HuH-7 (cell line): ENCODE data around the gene C4orf50.
"Not testable (repeated sequence)": the region's sequence is repeated elsewhere in the genome, so short reads cannot be mapped to it uniquely, and the experiment has no call there.

Experiments used
- DNase-seq: peaks from one replicate; pipeline ENCODE4 v3.0.0; 2011; ENCODE audit warnings: low spot score

The C4orf50 gene

DNA sequence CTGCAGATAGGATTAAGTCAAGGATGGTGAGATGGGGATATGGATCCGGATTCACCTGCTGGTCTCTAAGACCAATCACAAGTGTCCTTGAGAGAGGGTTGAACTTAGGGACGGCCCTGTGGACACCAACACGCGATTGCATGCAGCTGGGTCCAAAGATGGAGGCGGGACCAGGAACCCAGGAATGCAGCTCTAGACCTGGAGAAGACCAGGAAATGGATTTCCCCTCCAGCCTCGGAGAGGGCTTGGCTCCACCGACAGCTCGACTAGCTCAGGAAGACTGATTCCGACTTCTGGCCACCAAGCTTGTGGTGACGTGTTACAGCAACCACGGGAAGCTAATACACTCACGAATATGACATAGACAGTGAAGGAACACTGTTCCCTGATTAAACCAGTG, 4.7 kb downstream of the C4orf50 start:
- DNase-seq = no peak

DNA sequence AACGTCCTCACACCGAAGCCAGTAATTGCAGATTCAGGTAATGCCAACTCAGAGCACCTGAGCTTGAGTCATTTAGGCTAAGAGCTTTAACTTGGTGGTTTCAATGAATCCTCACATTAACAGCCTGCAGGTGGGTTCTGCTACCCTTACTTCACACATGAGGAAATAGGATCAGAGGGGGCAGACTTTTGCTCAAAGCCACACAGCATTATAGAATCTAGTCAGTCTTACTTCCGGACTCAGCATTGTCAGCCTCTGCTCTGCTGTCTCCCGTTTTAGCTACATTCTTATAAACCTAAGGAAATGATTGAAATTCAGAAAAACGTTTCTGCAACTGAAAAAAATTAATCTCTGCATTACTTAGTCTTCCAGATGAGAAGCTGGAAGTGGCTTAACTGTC, 6.0 kb downstream of the C4orf50 start:
- DNase-seq = no peak

DNA sequence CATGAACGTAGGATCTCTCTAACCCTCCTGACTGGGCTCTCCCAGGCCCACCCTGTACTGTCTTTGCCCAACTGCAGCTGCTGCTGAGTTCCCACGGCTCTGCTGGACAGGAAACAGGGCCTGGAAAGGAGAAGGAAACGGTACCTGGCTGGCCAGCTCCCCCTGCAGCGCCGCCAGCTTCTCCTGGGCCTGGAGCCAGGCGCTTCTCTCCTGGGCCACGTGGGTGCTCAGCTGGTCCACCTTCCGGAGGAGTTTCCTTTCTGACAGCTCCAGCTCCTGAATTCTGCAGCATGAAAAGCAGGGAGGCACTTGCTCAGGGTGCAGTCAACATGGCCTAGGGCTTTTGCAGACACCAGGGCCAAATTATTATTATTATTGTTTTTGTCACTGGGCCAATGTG, 6.5 kb downstream of the C4orf50 start:
- DNase-seq = no peak

DNA sequence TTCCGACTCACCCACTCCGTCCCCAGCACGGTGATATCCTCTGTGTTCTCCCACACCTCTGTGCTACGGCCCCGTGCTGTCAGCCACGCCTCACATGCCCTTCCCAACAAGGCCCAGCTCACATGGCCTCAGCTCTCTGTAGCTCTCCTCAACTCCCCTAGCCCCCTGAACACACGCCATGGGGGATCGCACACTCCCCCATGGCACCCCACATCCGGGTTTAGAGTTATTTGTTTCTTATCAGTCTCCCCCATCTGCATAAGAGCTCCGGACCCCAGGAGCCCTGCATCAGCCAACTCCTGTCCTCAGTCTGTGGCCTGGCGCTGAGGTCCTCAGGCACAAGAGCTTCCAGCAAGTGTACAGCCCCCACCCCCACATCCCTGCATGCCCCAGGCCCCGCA, 7.0 kb downstream of the C4orf50 start:
- no peak for DNase-seq

DNA sequence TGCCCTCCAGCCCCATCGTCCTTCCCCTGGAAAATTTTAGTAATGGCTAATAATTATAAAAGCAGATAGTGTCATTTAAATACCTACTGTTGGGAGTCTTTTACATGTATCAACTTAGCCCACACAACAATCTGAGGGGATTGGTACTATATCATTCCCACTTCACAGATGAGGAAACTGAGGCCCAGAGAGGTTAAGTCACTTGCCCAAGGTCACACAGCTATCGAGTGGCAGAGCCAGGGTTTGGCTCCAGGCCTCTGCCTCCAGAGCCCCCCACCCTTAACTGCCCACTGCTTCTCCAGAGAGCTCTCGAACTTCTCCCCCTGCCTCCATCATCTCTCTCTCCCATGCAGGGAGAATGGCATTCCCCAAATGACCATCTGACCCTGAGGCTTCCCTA, 7.4 kb downstream of the C4orf50 start:
- no peak for DNase-seq

DNA sequence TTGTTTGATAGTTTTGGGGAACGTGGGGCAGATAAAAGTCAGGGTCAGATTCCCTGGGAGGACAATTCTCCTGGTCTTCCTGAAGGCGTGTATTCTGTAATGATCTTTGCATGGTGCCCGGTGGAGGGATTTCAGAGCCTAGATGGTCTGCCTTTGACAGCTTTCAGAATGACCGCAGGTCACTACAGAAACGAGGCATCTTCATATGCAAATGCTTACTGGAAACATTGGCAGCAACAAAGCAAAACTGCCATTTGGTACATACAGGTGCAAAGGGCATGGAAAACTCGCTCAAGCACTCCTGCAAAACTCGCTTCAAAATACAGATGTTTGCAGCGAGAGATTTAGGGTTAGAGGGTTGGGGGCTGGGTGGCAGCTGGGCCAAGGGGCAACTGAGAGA, 8.8 kb downstream of the C4orf50 start:
- DNase-seq = no peak

DNA sequence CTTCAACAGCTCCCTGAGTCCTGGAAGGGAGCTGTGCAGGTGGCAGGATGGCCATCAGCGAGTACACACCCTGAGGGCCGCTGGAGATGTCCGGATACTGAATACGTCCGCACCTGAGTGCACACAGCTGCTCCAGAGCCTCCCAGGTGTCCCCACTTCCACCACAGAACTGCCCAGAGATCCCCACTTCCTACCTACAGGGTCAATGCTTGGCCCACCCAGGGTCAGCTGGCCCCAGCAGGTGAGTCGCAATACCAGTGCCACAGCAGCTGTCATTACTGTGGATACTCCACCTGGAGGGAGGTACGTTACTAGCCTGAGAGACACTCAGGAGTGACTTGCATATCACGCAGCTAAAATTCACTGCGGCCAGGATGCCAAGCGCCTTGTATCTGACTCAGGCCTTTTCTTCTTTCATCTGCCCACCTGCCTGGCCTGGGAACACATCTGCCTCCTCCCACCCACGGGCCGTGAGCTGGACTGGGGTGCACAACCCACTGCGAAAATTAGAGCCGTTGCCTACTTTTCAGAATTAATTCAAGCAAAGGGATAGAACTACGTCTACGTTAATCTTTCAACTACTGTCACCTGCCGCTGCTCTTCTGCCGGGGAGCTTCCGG, 9.4 kb downstream of the C4orf50 start:
- DNase-seq = no peak

DNA sequence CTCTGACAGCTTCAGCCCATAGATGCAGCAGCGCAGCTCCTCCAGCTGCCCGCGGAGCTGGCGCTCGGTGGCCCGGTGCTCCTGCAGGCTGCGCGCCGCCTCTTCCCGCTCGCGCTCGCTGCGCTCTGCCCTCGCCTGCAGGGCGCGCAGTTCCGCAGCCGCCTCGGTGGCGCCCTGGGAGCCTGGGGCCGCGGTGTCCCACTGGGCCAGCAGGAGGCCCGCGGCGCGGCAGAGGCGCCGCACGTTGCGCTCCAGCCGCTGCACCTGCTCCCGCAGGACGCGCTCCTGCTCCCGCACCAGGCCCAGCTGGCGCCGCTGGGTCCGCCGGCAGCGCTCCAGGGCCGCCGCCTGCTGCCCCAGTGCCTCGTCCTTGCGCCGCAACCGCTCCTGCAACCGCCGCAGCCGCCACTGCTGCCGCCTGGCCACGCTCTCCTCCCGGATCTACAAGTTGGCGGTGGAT, 10.1 kb downstream of the C4orf50 start:
- no peak for DNase-seq

DNA sequence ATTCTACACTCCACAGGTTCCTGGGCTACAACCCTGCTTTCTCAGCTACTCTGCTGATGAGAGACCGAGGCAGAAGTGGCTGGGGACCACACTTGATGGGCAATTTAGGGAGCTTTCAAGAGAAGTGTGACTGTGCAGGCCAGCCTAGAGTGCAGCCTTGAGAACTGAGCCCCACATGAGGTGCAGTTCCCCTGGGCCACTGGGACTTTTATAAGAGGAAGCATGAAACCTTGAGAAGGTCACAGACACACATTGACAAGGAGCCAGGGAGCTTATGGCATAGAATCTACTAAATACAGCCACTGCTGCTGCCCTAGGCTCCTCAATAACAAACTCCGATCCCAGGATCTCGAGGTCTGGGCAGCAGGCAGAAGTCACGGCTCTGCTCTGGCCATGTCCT, 13.1 kb downstream of the C4orf50 start:
- DNase-seq = no peak

DNA sequence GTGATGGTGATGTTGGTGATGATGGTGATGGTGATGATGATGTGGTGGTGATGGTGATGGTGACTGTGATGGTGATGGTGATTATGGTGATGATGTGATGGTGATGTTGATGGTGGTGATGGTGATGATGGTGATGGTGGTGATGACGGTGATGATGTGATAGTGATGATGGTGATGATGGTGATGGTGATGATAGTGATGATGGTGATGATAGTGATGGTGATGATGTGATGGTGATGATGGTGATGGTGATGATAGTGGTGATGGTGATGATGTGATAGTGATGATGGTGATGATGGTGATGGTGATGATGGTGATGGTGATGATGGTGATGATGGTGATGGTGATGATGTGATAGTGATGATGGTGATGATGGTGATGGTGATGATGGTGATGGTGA, 14.7 kb downstream of the C4orf50 start:
- DNase-seq = not testable (repeated sequence)

DNA sequence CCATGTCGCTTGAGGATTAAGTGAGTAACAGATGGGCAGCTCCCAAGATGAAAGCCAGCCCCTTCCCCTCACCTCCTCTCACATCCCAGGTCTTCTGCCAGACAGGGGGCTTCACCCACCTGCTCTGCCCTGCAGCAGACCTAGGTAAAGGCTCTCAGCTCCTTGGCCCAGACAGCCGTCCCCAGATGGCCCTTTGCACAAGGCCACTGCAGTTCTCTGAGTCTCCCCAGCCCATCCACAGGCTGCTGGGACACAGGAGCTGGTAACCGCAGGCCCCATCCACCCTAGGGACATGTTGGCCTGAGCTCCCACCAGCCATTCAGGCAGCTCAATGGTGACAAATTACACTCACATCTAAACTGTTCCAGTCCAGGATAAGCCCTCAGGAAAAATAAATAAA, 15.3 kb downstream of the C4orf50 start:
- DNase-seq = no peak

DNA sequence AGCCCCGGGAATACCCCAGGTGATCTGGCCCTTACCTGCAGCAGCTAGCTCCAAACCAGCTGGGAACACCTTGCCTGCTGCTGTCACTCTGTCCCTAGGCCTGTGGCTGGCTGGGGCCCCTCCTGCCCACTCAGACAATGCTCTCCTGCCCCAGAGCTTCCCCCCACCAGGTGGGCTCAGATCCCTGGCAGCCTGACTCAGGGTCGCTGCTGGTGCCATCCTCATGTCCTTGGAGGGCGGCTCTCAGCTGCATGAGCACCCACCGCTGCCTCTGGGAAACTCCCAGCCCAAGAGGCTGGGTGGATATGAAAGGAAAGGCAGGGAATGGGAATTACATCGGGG, 15.8 kb downstream of the C4orf50 start:
- DNase-seq = no peak

DNA sequence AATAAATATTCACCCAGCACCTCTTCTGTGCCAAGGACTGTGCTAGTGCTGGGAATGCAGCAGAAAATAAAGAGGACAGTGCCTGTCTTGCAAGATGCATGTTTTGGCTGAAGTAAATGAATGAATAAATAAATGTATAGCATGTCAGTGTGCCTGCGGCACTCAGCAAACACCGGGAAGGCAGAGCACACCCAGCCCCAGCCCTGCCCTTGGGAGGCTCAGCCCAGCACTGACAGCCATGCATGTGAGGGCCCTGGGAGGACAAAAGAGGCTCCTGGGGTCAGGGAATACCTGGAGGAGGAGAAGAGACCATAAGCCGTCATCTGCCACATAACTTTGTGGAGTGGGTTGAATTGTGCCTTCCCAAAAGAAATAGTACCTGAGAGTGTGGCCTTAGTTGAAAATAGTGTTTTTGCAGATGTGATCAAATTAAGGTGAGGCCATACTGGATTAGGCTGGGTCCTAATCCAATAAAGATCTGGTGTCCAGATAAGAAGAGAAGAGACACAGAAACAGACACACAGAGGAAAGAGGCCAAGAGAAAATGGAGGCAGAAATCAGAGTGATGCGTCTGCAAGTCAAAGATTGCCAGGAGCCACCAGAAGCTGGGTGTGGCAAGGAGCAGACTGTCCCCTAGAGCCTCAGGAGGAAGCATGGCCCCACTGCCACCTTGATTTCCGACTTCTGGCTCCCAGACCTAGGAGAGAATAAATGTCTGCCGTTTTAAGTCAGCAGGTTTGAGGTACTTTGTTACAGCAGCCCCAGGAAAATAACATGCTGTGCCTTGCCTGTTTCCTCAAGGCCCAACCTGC, 16.3 kb downstream of the C4orf50 start:
- no peak for DNase-seq

DNA sequence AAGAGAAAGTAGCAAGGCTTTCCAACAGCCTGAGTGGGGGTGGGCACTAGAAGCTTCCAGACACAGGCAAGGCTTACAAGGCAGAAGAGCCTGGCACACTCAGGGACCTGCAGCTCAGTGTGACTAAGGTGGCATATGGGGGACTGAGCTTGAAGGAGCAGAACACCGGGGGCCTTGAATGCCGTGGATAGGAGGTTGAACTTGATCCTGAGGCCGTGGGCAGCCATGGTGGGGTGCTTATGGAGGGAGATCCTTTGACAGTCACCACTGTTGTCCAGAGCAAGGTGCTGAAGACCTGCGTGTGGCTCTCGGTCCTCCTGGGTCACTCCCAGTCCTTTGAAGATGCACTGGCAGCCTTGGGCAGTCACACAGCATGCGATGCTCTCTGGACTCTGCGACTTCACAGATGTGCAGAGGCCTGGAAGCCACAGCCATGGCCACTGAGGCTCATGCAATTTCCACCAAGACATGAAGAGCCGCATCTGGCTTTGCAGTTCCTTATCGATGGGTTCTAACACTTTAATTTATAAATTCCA, 18.3 kb downstream of the C4orf50 start:
- DNase-seq = no peak

DNA sequence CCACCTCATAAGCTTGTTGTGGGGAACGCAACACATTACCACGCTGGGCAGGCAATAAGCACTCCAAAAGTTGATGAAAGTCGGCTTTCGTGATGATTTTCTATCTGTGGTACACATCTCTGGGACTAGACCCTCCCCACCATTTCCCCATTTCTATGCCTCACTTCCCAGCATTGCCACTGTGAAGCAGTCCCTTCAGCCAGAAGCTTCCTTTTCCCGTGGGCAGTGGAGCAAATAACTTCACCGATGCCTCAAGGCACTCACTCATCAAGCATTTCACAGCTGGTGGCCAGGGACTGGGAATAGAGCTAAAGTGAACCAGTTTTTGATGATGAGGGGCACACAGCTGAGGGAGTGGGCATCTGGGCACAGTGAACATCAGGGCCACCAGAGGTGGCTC, 18.9 kb downstream of the C4orf50 start:
- no peak for DNase-seq

DNA sequence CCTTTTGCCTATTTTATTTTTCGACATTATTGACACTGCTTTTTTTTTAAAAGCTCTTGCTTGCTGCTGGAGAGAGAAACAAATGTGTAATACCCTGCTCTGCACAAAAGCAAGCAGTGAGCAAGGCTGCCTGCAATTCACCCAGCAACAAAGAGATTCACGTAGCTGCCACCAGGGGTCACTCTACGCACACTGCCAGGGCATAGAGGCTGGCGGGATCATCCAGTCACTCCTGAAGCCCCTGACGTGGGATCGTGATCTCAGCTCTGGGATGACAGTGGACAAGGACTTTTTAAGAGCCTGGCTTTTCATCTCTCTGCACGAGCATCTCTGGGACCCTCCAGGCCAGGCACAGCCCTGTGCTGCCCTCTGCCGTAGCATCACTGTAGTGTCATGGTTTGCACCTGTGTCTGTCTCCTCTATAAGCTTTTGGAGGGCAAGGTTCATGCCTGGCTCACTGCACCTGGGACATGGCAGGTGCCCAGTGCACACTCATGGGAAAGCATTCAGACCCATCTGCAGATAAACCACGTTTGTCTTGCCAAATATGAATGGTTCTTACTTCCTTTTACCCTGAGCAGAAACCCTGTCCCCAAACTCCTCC, 19.8 kb downstream of the C4orf50 start:
- peak; percentile 81 for DNase-seq

DNA sequence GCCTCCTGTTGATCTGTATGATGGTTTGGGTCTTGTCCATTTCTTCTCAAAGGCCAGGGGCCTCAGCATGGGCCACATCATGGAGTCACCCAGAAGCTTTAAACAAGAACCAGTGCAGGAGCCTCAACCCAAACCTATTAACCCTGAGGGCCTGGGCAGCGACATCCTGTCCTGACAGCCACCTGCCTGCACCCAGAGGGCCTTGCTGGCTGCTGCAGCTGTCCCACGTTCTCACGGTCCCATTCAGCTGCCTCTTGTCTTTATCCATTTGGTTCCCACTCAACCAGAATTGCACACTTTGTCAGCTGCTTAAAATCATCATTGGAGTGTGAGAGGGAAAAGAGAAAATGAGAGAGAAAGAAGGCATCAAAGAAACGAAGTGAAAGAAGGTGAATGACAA, 21.6 kb downstream of the C4orf50 start:
- DNase-seq = no peak

DNA sequence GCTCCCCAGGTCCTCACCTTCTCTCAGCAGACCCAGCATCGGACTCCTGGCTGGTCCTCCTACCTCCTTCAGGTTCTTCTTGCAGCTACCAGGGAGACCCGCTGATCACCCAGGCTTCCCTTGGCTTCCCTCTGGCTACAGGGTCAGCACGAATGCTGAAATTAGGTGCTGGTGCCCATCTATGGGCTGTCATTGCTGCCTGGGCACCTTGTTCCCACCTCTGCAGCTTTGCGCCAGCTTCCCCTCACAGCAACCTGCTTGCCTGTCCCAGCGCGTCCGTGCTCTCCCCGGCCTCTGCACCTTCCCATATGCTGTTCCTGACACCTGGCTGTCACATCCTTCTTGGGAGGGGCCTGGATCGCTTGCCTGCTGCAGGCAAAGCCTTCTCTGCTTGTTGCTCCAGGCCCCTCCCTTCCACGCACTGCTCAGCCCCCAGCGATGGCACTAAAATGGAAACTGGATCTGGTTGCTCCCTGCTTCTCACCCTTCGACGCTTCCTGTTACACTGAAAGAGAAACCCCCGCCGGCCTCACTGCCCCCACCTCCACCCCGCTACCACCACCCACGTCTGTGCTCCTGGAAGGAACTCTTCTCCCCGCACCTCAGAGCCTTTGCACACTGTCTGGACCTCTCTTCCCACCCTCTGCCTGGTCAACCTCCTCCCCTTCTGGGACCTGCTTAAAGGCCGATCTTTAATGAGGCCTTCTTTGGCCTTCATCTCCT, 22.2 kb downstream of the C4orf50 start:
- no peak for DNase-seq

DNA sequence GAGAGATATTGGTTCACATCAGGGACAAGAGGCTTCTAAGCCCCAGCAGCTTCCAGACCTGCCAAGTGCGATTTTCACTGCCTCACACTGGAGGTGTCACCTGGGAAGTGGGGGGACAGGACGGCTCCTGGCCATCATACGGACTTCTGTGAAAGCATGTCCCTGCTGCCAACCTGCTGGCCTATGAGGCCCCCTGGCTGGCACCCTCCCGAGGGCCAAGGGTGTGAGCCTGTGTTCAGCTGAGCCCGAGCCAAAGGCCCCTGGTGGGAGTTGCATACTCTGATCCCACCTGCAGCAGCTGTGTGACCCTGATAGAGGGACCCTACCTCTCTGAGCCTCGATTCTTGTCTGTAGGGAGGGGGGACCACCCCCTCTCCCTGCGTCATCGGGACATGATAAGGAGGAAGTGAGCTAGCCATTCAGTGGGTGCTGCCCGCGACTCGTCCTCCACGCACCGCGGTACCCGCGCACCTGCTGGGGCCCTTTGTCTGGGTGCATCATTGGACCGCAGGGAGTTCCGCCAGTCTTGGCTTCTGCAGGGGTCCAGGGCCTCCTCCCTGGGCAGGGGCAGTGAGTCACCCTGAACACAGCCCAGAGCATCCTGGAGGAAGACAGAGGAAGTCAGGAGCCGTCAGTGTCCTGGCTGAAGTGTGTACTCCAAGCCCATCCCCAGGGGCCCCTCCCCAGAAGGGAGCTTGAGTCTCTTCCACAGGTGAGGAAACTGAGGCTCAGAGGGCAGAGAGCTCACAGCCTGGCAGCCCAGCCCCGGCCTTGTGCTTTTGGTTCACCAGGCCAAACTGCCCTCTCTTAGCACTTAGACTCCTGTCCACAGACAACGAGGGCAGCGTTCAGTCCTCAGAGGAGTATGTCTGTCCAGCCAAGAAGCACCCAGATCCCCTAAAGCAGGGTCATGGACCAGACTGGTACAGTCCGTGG, 24.1 kb downstream of the C4orf50 start:
- no peak for DNase-seq

DNA sequence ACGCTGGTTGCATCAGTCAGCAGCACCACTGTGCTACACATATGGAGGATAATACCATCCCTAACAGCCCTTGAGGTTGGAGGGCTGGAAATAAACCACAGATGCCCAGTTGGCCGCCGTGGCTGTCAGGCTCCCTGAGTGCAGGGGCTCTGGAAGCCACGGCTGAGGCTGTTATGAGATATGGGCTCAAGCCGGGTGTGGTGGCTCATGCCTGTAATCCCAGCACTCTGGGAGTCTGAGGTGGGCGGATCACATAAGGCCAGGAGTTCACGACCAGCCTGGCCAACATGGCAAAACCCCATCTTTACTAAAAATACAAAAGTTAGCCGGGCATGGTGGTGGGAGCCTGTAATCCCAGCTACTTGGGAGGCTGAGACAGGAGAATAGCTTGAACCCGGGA, 24.9 kb downstream of the C4orf50 start:
- not testable (repeated sequence) for DNase-seq

DNA sequence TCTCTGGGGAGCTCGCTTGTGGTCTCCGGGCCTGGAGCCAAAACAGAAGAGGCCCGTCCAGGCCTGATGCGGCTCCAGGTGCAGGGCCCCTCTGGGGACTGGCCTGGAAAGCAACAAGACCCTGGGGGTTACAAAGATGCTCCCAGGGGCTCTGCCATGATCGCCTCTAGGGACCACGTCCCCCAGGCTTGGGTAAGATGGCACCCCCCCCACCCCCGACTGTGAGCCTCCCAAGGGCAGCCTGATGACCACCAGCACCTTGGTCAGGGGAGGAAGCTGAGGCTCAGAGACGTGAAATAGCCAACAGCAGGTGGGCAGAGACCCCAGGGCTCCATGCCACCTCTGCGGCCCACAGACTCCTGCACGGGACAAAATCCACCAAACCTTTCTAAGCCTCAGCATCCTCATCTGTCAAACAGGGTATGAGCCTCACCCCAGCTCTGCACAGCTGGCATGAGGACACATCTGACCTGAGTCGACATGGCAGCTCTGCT, 25.4 kb downstream of the C4orf50 start:
- DNase-seq = no peak
